Breast epithelium (tissue), 3 donors: ENCODE results near the gene BPIFB3.

Experiments used
- CTCF ChIP-seq, 3 donors: fragments of 450-650 bp; IDR thresholded peaks; one replicate each; pipeline ENCODE4 v1.5.1; 2016 to 2017; ENCODE audit warnings: antibody characterized with exemption in 3 of 3, mild to moderate bottlenecking in 3 of 3, moderate library complexity in 3 of 3
- POLR2A ChIP-seq: fragments of 450-650 bp; IDR thresholded peaks from one replicate; pipeline ENCODE4 v1.6.1; 2016; ENCODE audit warnings: antibody characterized with exemption, mild to moderate bottlenecking, moderate library complexity
- POLR2AphosphoS5 ChIP-seq, 3 donors: sonication (generic); formaldehyde crosslinking; IDR thresholded peaks; one replicate each; pipeline ENCODE4 v1.6.1; 2017; ENCODE audit warnings: antibody characterized with exemption in 3 of 3

- TF ChIP-seq POLR2A (no peak), POLR2AphosphoS5 (IDR thresholded peaks at IDR 0.05) (no peak), CTCF (IDR thresholded peaks at IDR 0.05) (no peak)
Observed at GRCh38 chr20:33023439-33024242, 30.1 kb upstream of the BPIFB3 start.
